GM18499 (cell line): ENCODE measurements around the gene C2CD2L.
"Not testable (repeated sequence)": the region's sequence is repeated elsewhere in the genome, so short reads cannot be mapped to it uniquely, and the experiment has no call there.

Experiments
- ATAC-seq: cut with Tn5 transposase; IDR thresholded peaks from one replicate; pipeline ENCODE4 v1.9.1; 2021; ENCODE audit warnings: moderate number of reproducible peaks; ENCODE audit not compliant: insufficient read depth, unreplicated experiment

The C2CD2L gene

DNA sequence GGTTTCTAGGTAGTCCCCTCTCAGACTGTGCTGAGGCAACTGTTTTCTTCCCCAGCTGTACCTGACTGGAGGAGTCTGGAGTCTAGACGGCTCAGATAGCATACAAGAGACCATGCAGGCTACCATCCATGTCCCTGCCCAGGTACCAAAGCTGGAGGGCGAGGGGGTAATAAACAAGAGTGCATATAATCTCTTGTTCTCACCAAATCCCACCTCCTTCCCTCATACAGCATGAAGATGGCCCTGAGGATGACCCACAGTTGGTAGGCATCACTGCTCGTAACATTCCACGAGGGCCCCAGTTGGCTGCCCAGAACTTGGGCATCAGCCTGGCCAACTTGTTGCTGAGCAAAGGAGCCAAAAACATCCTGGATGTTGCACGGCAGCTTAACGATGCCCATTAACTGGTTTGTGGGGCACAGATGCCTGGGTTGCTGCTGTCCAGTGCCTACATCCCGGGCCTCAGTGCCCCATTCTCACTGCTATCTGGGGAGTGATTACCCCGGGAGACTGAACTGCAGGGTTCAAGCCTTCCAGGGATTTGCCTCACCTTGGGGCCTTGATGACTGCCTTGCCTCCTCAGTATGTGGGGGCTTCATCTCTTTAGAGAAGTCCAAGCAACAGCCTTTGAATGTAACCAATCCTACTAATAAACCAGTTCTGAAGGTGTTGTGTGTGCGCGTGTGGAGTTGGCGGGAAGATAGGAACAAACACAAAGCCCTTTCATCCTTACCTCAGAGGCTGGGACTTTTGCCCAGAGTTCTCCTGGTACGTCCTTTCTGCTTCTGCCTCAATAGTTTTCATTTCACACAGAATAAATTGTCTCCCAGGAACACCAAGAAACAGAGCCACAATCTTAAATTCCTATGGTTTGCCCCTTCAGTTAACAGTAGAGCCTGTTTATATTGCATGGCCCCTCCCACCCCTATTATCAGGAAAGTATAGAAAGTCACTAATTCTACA, 14.0 kb upstream of the C2CD2L start:
- no peak for ATAC-seq

- no peak for ATAC-seq
These were observed 13.0 kb upstream of the C2CD2L start for GRCh38 chr11:119093942-119094815.

GRCh38 chr11:119094816-119095065, 12.4 kb upstream of the C2CD2L start:
- no peak for ATAC-seq

- peak; percentile 69 for ATAC-seq
These were observed 11.9 kb upstream of the C2CD2L start for GRCh38 chr11:119095066-119095880.

- no peak for ATAC-seq
These were observed 7.4 kb upstream of the C2CD2L start for GRCh38 chr11:119099711-119100110.

DNA sequence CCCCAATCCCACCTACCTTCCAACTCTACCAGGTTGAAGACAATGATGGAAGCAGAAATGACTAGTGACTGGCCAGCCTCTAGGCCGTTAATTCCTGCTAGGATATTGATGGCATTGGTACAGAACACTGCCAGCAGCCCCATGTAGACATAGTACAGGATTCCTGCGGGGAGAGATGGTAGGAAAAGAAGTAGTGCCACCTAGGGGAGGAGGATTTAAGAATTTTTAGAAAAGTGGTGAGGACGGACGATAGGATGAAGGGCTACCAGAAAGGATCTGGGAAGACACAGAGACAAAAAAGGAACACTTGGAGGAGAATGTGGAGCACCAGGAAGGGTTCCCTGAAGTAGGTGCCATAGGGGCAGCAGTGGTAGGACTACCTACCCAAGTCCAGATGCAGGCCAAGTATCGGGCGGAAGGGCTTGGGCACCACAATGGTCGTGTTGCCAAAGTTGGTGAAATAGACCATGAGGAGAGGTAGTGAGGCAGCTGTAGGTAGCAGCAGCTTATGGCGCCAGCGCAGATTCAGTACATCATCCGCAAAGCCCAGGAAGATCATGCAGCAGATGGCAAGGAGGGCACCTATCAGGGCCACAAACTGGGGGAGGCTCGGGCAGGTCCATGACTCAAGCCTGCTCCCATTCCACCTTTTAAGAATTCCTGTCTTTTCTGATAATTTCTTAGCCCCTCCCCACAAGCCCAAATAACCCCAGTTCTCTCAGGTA, 6.7 kb upstream of the C2CD2L start:
- ATAC-seq, result no peak

DNA sequence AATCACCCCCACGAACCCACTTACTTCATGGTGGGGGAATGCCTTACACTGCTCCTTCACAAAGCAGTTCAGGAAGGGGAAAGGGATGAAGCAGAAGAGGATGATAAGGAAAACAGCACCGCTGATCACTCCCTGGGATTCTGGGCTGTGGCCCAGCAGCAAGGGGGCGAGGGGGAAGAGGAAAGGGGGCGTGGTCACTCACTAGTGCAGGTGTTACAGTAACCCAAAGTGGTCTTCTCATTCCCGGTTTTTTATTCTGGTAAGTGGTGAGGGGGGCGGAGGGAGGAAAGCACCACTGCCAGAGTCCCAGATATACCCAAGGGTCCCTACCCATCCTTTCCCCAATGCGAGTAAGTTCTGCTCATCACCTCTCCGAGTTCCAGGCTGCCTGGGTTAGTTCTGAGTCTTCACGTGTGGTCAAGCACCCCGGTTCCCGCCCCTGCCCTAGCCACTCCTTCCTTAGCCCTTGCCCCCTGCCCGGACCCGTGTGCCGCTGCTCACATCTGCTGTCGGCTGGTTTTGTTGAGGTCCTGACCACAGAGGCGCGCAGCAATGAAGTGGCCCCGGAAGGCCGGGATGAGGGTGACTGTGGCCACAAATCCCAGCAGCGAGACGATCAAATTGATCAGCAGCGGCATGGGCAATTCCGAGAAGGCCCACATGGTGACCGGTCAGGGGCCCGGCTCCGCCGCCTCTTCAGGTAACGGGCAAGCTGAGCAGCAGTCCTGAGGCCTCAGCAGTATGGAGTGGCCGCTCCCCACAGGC, 6.0 kb upstream of the C2CD2L start:
- no peak for ATAC-seq

- ATAC-seq, result no peak
These were observed 5.3 kb upstream of the C2CD2L start, which contains the start of gene DPAGT1 for GRCh38 chr11:119101759-119102423. DPAGT1 (minus strand) TSS chr11:119101853; CDS start chr11:119101655, 198 bp downstream.

- not testable (repeated sequence) for ATAC-seq
These were observed 3.9 kb upstream of the C2CD2L start for GRCh38 chr11:119103161-119103664.

- no peak for ATAC-seq
These were observed 3.4 kb upstream of the C2CD2L start for GRCh38 chr11:119103793-119104192.

GRCh38 chr11:119107538-119108145, 498 bp downstream of the C2CD2L start:
- ATAC-seq, result no peak

GRCh38 chr11:119108146-119108856, 1.2 kb downstream of the C2CD2L start:
- no peak for ATAC-seq

GRCh38 chr11:119108857-119109221, 1.7 kb downstream of the C2CD2L start:
- no peak for ATAC-seq

DNA sequence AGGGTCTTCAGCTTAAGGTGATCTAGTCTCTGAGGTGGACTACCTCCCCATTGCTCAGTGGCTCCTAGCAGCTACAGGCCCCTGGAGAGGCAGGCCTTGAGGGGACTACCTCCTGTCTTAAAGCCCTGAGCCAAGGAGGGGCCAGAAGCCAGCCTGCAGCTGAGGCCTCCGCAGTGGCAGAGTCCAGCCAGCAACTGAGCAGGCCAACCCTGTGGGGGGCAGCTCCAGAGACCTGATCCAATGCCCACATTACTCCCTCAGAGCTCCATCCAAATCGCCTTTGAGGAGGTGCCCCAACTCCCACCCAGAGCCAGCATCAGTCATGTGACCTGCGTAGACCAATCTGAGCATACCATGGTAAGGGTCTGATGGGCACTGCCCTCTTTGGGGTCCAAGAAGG, 2.7 kb downstream of the C2CD2L start:
- no peak for ATAC-seq

DNA sequence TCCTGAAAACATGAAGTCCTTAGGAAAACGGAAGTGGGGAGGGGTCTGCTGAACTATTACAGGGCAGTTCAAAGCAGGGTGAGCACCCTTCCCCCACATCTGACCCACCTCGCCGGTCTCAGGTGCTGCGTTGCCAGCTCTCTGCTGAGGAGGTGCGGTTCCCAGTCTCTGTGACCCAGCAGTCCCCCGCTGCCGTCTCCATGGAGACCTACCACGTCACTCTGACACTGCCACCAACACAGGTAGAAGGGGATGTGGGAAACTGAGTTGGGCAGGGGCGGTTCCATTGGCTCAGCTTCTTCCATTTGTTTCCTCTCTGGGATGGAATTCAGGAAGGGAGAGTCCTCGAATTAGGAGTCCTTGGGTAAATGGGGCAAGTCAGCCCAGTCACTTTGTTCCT, 3.3 kb downstream of the C2CD2L start:
- no peak for ATAC-seq

DNA sequence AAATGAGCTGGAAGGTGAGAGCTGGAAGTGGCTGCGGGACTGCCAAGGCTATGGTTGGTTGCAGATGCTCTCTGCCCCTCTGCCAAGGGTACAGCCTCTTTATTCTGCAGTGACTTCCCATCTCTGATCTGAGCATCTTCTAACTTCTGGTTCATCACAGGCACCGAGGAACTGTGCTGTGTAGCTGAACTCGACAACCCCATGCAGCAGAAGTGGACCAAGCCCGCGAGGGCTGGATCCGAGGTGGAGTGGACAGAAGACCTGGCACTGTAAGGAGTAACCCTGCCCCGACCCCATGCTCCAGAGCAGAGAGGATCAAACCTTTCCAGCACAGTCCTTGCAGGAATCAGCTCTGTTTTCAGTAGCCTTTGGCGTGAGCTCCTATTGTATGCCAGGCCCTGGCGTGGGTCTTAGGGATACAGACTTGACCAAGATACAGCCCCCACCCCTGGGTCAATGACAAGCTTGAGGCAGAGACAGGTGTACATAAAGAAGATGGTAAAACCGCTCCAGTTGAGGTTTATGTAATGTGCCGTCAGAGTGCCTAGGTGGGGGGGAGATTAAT, 4.3 kb downstream of the C2CD2L start:
- ATAC-seq, result no peak
